Hepatocyte (in vitro differentiated cells): Measurements from ENCODE around the gene TNS3.
"Not testable (repeated sequence)": the region's sequence is repeated elsewhere in the genome, so short reads cannot be mapped to it uniquely, and the experiment has no call there.

Source experiments
- EZH2 ChIP-seq: fragments of 200-600 bp; sonication (generic); IDR thresholded peaks from 2 replicates; pipeline ENCODE4 v1.6.1; 2016; ENCODE audit warnings: antibody characterized with exemption, mild to moderate bottlenecking, borderline replicate concordance
- TF ChIP-seq, protein P1 (sequence below): fragments of 200-600 bp; sonication (generic); IDR thresholded peaks from 2 replicates; pipeline ENCODE4 v1.5.1; 2016; ENCODE audit warnings: antibody characterized with exemption, mild to moderate bottlenecking; ENCODE audit not compliant: poor library complexity

DNA sequence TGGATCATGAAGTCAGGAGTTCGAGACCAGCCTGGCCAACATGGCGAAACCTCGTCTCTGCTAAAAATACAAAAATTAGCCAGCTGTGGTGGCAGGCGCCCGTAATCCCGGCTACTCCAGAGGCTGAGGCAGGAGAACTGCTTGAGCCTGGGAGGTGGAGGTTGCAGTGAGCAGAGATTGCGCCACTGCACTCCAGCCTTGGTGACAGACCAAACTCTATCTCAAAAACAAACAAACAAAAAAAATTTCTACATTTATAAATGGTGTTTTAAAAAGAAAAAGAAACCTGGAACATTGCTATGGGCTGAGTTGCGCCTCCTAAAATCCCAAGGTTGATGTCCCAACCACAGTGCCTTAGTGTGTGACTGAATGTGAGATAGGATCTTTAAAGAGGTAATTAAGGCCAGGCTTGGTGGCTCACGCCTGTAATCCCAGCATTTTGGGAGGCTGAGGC is 24.7 kb upstream of the TNS3 start:
- TF ChIP-seq, protein P1, sequence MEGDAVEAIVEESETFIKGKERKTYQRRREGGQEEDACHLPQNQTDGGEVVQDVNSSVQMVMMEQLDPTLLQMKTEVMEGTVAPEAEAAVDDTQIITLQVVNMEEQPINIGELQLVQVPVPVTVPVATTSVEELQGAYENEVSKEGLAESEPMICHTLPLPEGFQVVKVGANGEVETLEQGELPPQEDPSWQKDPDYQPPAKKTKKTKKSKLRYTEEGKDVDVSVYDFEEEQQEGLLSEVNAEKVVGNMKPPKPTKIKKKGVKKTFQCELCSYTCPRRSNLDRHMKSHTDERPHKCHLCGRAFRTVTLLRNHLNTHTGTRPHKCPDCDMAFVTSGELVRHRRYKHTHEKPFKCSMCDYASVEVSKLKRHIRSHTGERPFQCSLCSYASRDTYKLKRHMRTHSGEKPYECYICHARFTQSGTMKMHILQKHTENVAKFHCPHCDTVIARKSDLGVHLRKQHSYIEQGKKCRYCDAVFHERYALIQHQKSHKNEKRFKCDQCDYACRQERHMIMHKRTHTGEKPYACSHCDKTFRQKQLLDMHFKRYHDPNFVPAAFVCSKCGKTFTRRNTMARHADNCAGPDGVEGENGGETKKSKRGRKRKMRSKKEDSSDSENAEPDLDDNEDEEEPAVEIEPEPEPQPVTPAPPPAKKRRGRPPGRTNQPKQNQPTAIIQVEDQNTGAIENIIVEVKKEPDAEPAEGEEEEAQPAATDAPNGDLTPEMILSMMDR = not testable (repeated sequence)
- TF ChIP-seq EZH2 = not testable (repeated sequence)
